Measurements from ENCODE around the gene HOXB9.

The HOXB9 gene

GRCh38 chr17:48627118-48627597 lies 1.0 kb upstream of the HOXB9 start:
- H3K27me3 ChIP-seq (ENCODE audit: insufficient read depth, low read depth, severe bottlenecking), result peaks cover 99% of the 10 kb centered on the region
- H3K9me3 ChIP-seq (ENCODE audit: severe bottlenecking), result no peaks in the 10 kb centered on the region
- TF ChIP-seq, protein P1, sequence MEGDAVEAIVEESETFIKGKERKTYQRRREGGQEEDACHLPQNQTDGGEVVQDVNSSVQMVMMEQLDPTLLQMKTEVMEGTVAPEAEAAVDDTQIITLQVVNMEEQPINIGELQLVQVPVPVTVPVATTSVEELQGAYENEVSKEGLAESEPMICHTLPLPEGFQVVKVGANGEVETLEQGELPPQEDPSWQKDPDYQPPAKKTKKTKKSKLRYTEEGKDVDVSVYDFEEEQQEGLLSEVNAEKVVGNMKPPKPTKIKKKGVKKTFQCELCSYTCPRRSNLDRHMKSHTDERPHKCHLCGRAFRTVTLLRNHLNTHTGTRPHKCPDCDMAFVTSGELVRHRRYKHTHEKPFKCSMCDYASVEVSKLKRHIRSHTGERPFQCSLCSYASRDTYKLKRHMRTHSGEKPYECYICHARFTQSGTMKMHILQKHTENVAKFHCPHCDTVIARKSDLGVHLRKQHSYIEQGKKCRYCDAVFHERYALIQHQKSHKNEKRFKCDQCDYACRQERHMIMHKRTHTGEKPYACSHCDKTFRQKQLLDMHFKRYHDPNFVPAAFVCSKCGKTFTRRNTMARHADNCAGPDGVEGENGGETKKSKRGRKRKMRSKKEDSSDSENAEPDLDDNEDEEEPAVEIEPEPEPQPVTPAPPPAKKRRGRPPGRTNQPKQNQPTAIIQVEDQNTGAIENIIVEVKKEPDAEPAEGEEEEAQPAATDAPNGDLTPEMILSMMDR (IDR thresholded peaks at IDR 0.05; ENCODE audit: low read depth, low read length), result no peak
- DNase-seq, result no peak
- no peak overlapping the region for H3K4me3 ChIP-seq (ENCODE audit: low read depth, low read length)
- H3K27ac ChIP-seq, result no peak overlapping the region
- H3K36me3 ChIP-seq, result no peaks in the 10 kb centered on the region

DNA sequence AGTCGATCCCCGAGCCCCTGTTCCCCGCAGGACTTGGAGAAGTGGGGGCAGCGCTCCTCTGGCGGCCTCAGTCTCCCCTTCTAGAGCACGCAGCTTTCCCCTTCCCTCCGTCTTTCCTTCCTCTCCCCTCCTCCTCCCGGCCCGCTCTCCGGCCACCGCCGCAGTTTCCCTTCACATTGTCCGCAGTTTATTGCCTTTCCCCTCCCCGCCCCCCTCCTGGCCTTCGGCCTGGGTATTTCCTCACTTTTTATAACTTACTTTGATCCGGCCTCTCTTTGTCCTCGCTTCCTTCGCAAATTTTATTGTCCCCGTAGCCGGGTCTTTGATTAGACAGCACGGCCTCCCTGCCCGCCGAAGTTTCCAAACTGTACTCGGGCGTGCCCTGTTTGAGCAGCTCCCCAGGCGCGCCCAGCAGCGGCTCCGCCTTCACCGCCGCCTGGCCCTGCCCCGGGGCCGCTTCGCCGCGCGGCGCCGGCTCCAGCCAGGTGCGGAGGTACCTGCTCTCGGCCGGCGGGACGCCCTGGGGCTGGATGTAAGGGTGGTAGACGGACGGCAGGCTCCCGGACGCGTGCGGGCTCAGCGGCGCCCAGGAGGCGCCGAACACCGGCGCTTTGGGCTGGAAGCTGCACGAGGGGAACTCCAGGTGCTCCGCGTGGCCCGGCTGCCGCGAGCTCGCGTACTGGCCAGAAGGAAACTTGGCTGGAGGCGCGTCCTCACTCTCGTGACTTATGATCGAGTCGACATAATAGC lies 488 bp downstream of the HOXB9 start:
- DNase-seq, result peak; percentile 26
- Histone ChIP-seq H3K36me3 (no peaks in the 10 kb centered on the region), H3K27ac (no peak overlapping the region), H3K27me3 (ENCODE audit: insufficient read depth, low read depth, severe bottlenecking) (peaks cover 99% of the 10 kb centered on the region), H3K9me3 (ENCODE audit: severe bottlenecking) (peaks cover 3% of the 10 kb centered on the region), H3K4me3 (ENCODE audit: low read depth, low read length) (peak overlapping the region; percentile 42)
- TF ChIP-seq, protein P1 (IDR thresholded peaks at IDR 0.05; ENCODE audit: low read depth, low read length), result no peak

GRCh38 chr17:48624544-48625494 lies 1.3 kb downstream of the HOXB9 start:
- TF ChIP-seq, protein P1 (IDR thresholded peaks at IDR 0.05; ENCODE audit: low read depth, low read length), result no peak
- peaks cover 3% of the 10 kb centered on the region for H3K9me3 ChIP-seq (ENCODE audit: severe bottlenecking)
- H3K27me3 ChIP-seq (ENCODE audit: insufficient read depth, low read depth, severe bottlenecking), result peaks cover 99% of the 10 kb centered on the region
- no peak overlapping the region for H3K27ac ChIP-seq
- DNase-seq, result peak; percentile 52
- no peaks in the 10 kb centered on the region for H3K36me3 ChIP-seq
- H3K4me3 ChIP-seq (ENCODE audit: low read depth, low read length), result peak overlapping the region; percentile 42

DNA sequence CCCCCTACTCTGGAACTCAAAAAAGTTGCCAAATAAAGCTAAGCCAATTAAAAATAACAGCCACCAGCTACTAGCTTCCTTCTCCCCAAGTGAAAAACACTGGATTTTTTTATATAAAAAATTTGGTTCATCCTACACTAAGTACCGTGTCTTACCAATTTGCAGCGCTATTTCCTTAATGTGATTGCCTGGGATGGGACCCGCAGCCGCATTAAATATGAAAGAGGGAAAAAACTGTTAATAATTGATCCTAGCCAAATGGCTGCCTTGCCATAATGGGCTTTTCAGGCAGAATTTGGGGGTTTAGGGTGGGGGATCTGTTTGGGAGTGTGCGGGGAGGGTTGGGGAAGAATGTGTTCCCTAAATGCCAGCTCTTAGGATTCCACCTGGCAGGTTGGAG lies 2.0 kb downstream of the HOXB9 start:
- H3K27ac ChIP-seq, result no peak overlapping the region
- H3K4me3 ChIP-seq (ENCODE audit: low read depth, low read length), result no peak overlapping the region
- peaks cover 99% of the 10 kb centered on the region for H3K27me3 ChIP-seq (ENCODE audit: insufficient read depth, low read depth, severe bottlenecking)
- TF ChIP-seq, protein P1 (IDR thresholded peaks at IDR 0.05; ENCODE audit: low read depth, low read length), result no peak
- peaks cover 3% of the 10 kb centered on the region for H3K9me3 ChIP-seq (ENCODE audit: severe bottlenecking)
- no peaks in the 10 kb centered on the region for H3K36me3 ChIP-seq
- DNase-seq, result no peak

GRCh38 chr17:48623583-48623982 lies 2.6 kb downstream of the HOXB9 start:
- DNase-seq, result no peak
- Histone ChIP-seq H3K4me3 (ENCODE audit: low read depth, low read length) (no peak overlapping the region), H3K27me3 (ENCODE audit: insufficient read depth, low read depth, severe bottlenecking) (peaks cover 99% of the 10 kb centered on the region), H3K27ac (no peak overlapping the region), H3K9me3 (ENCODE audit: severe bottlenecking) (peaks cover 3% of the 10 kb centered on the region), H3K36me3 (no peaks in the 10 kb centered on the region)
- TF ChIP-seq, protein P1 (IDR thresholded peaks at IDR 0.05; ENCODE audit: low read depth, low read length), result no peak
